Measurements from ENCODE around the gene RETREG3. TPM values are rescaled to one million over a fixed set of nuclear protein-coding genes. Genes with fewer than 3 reads are reported as not detected.

RETREG3 gene
- total RNA-seq, 6 donors from 2014 or later: 47.1 to 89.7 (median 59.9) TPM

DNA sequence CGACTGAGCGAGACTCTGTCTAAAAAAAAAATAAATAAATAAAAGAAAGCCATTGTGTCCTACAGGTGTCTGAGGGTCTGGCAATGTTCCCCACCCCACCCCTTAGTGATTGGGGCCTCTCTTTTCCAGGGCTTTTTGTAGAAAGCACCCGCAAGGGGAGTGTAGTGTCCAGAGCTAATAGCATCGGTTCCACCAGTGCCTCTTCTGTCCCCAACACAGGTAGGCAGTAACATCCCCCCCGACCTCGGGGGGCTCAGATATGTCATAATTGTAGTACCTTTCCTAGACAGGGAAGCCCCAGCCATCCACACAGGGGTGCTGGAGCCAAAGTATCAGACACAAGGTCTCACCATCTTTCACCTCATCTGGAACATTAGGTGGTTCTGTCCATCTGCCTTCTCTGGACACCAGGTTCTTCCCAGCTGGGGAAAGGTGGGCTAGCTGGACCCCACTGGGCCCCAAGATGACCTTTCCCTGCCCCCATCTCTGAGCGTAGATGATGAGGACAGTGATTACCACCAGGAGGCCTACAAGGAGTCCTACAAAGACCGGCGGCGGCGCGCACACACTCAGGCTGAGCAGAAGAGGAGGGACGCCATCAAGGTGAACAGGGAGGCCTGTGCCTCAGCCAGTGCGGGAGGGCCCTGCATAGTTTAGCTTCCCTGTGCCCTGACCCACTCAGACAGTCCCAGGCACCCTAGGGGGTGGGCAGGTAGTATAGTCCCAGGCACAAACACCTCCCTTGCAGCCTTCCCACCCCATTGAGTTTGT is 40.6 kb downstream of the RETREG3 start:
- no peak for TF ChIP-seq POLR2AphosphoS5 (IDR thresholded peaks at IDR 0.05)
- TF ChIP-seq EP300 (IDR thresholded peaks at IDR 0.05): no peak
- TF ChIP-seq, protein P1, sequence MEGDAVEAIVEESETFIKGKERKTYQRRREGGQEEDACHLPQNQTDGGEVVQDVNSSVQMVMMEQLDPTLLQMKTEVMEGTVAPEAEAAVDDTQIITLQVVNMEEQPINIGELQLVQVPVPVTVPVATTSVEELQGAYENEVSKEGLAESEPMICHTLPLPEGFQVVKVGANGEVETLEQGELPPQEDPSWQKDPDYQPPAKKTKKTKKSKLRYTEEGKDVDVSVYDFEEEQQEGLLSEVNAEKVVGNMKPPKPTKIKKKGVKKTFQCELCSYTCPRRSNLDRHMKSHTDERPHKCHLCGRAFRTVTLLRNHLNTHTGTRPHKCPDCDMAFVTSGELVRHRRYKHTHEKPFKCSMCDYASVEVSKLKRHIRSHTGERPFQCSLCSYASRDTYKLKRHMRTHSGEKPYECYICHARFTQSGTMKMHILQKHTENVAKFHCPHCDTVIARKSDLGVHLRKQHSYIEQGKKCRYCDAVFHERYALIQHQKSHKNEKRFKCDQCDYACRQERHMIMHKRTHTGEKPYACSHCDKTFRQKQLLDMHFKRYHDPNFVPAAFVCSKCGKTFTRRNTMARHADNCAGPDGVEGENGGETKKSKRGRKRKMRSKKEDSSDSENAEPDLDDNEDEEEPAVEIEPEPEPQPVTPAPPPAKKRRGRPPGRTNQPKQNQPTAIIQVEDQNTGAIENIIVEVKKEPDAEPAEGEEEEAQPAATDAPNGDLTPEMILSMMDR (IDR thresholded peaks at IDR 0.05): no peak
- TF ChIP-seq POLR2A (IDR thresholded peaks at IDR 0.05): no peak
- Histone ChIP-seq H3K36me3 (peaks cover 37 to 80% (median 72%) of the 10 kb centered on the region in 4 donors), H3K4me3 (peak overlapping the region in 3 of 4 donors; percentile 89 to 95 (median 91)), H3K9me3 (no peaks in the 10 kb centered on the region), H3K27ac (peak overlapping the region; percentile 96 to 99 (median 97)), H3K4me1 (peaks cover 40 to 64% (median 50%) of the 10 kb centered on the region in 4 donors), H3K27me3 (no peaks in the 10 kb centered on the region)
- peak in 1 of 2 donors; percentile 73 for DNase-seq
- ATAC-seq (ENCODE audit: low FRiP score in 2 of 2): no peak
- 85 to 90% methylated on average over 11 to 14 of the region's 14 CpGs for WGBS, 2 donors

DNA sequence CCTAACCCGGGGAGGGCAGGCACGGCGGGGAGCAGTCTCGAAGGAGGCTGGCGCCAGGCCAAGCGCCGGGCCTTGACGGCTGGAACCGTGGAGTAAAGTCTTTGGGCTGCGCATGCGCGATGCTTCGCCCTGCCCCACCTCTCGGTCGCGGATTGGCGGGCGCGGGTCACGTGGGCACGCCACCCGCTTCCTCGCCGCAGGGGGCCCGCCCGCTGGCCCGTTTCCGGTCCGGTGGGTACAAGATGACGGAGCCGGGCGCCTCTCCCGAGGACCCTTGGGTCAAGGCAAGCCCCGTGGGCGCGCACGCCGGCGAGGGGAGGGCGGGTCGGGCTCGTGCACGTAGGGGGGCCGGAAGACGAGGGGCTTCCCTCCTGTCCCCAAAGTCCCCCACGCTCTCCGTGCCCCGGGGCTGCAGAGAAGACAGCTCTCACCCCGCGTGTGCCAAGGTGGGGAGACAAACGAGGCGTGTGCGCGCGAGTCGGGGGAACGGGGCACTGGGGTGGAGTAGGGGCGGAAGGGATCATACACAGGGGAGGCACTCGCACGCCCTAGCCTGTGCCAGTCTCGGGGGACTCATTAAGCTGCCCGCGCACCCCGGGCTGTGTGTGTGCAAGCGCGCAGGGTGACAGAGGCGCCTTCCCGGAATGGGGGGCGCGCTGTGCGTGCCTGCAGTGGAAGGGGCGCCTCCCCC is 42.1 kb downstream of the RETREG3 start, which contains the start of gene MLX:
Gene MLX, plus strand, starts transcription at position 218 of the 691 bp plus-strand sequence. Its CDS starts 25 bp downstream, at position 243.
- DNase-seq (peak; percentile 93 to 100), ATAC-seq (ENCODE audit: low FRiP score in 2 of 2) (peak; percentile 85 to 92)
- WGBS, 2 donors: 0% methylated on average over 22 to 42 of the region's 72 CpGs
- TF ChIP-seq, protein P1 (IDR thresholded peaks at IDR 0.05): peak in 2 of 6 experiments; percentile 18 to 23
- TF ChIP-seq POLR2AphosphoS5 (IDR thresholded peaks at IDR 0.05) (peak; percentile 65 to 78), EP300 (IDR thresholded peaks at IDR 0.05) (peak in 1 of 4 donors; percentile 2), POLR2A (IDR thresholded peaks at IDR 0.05) (peak in 1 of 4 donors; percentile 80)
- Histone ChIP-seq H3K27ac (peak within 1 kb of the TSS; percentile 96 to 99 (median 97)), H3K36me3 (peaks cover 22 to 65% (median 57%) of the 10 kb centered on the region in 4 donors), H3K4me3 (peak within 1 kb of the TSS; percentile 89 to 98 (median 93)), H3K27me3 (no peaks in the 10 kb centered on the region), H3K9me3 (no peaks in the 10 kb centered on the region), H3K4me1 (peaks cover 49 to 68% (median 57%) of the 10 kb centered on the region in 4 donors)

DNA sequence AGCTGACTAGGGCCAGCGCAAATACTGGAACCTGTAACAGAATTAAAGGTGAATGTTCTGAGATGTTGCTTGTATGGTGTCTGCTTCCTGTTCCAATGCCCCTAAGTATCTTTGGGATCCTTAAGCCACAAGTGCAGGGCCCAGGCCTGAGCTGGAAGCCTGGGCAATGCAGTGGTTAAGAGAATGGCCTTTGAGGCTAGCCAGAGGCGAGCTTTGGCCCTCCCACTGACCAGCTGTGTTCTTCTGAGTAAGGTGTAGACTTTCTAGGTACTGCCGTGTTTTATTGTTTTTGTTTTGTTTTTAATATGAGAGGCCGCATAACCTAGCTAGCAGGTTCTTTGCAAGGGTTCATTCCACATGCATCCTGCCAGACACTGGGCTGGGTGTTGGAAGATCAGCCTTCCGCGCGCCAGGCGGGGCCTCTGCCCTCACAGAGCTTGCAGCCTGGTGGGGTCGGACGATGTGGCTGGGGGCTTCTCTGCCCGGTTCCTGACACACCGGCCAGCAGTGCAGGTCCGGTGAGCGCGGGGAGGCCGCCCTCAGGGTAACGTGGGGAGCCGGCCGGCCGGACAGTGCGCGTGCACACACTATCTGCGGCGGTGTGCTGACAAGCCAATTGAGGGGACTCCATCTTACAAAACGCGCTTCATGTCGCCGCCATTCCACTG is 42.8 kb downstream of the RETREG3 start:
- Histone ChIP-seq H3K4me1 (peaks cover 52 to 66% (median 54%) of the 10 kb centered on the region in 4 donors), H3K9me3 (no peaks in the 10 kb centered on the region), H3K4me3 (peak overlapping the region; percentile 8 to 95 (median 90)), H3K27ac (peak overlapping the region; percentile 96 to 99 (median 97)), H3K36me3 (peaks cover 15 to 58% (median 50%) of the 10 kb centered on the region in 4 donors), H3K27me3 (no peaks in the 10 kb centered on the region)
- ATAC-seq (ENCODE audit: low FRiP score in 2 of 2) (no peak), DNase-seq (no peak)
- TF ChIP-seq, protein P1 (IDR thresholded peaks at IDR 0.05): no peak
- TF ChIP-seq POLR2A (IDR thresholded peaks at IDR 0.05) (no peak), EP300 (IDR thresholded peaks at IDR 0.05) (no peak), POLR2AphosphoS5 (IDR thresholded peaks at IDR 0.05) (no peak)
- 53 to 77% methylated on average over 10 to 12 of the region's 28 CpGs for WGBS, 2 donors

DNA sequence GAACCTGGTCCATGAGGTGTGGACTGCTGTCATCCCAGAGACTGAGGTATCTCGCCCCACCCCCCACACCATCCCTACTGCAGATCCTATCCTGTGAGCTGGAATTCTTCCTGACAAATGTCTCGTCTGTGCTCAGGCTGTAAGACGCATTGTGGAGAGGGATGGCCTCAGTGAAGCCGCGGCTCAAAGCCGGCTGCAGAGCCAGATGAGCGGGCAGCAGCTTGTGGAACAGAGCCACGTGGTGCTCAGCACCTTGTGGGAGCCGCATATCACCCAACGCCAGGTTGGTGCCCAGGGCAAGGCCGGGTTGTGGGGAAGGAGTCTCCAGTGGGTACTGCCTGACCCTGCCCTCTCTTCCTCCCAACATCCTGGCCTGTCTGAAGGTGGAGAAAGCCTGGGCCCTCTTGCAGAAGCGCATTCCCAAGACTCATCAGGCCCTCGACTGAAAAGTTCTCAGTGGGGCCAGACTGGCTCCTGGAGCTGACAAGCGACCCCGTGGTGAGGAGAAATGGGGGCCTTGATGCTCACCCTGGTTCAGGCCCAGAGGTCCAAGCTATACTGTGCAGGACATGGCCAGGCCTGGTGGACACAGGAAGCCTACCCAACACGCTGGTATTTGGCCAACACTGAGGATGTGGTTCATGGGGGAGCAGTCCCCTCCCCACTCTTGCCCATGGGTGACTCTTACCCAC is 43.5 kb downstream of the RETREG3 start:
- Histone ChIP-seq H3K27me3 (no peaks in the 10 kb centered on the region), H3K27ac (peak overlapping the region; percentile 96 to 99 (median 97)), H3K36me3 (peaks cover 10 to 51% (median 44%) of the 10 kb centered on the region in 4 donors), H3K9me3 (no peaks in the 10 kb centered on the region), H3K4me1 (peaks cover 51 to 66% (median 54%) of the 10 kb centered on the region in 4 donors), H3K4me3 (peak overlapping the region in 1 of 4 donors; percentile 91)
- ATAC-seq (ENCODE audit: low FRiP score in 2 of 2) (no peak), DNase-seq (no peak)
- TF ChIP-seq, protein P1 (IDR thresholded peaks at IDR 0.05): no peak
- TF ChIP-seq POLR2A (IDR thresholded peaks at IDR 0.05): no peak
- TF ChIP-seq EP300 (IDR thresholded peaks at IDR 0.05): no peak
- no peak for TF ChIP-seq POLR2AphosphoS5 (IDR thresholded peaks at IDR 0.05)
- 95 to 97% methylated on average over 4 to 12 of the region's 16 CpGs for WGBS, 2 donors

Data from upper lobe of left lung (tissue), 6 donors.